Activated naive CD4-positive, alpha-beta T cell treated with anti-CD3 and anti-CD28 coated beads, Interleukin-2, amount 10 ng/mL, durations not matched to agents 5 hours and 36 hours (primary cell): ENCODE data around the gene TP63. TPM values are rescaled to one million over a fixed set of nuclear protein-coding genes. Genes with fewer than 3 reads are reported as not detected.

ENCODE experiments used
- microRNA-seq: library from miRNA; unstranded; fragments of <30 nt; microRNA quantifications from one replicate; pipeline ENCODE4 v1.2.0, GENCODE V29; 2022; ENCODE audit warnings: borderline microRNAs expressed, borderline replicate concordance
- total RNA-seq, 2 experiments: library from RNA; stranded (reverse); gene quantifications; one replicate each; pipeline ENCODE4 v1.2.3, GENCODE V29; 2021

TP63 gene
- total RNA-seq: under 1 TPM; 0.13 to 0.22 TPM

GRCh38 chr3:189631373-189631408 is at the start of gene TP63:
Gene TP63, plus strand, starts transcription at chr3:189631389. Its CDS starts 127 bp downstream, at chr3:189631516.

Small RNAs within 50 kb of the gene (microRNA-seq; reads per million reads assigned to microRNA genes)
- gene MIR944: not detected
